ENCODE data around the gene BRD9. TPM values are rescaled to one million over a fixed set of nuclear protein-coding genes. Genes with fewer than 3 reads are reported as not detected.

Gene BRD9
- total RNA-seq (2021) (50.5 to 55.6 TPM (median 50.9 TPM) in 3 replicates), Bru-seq, nascent RNA (percentile 77 among the genes with signal in this experiment)
- long read RNA-seq, experiment 1, transcript BRD9-202 (16 exons, 2,156 nt): major isoform, 88 of 176 reads
- long read RNA-seq, experiment 1, partial matches to known transcripts: 16 of 176 reads
- long read RNA-seq, experiment 1, other reads (novel, unspliced or antisense): 69 of 176 reads
- long read RNA-seq, experiment 2, partial matches to known transcripts: 10 of 32 reads
- long read RNA-seq, experiment 2, other reads (novel, unspliced or antisense): 22 of 32 reads
- long read RNA-seq, experiment 3, partial matches to known transcripts: 0 of 3 reads
- long read RNA-seq, experiment 3, other reads (novel, unspliced or antisense): 2 of 3 reads

DNA sequence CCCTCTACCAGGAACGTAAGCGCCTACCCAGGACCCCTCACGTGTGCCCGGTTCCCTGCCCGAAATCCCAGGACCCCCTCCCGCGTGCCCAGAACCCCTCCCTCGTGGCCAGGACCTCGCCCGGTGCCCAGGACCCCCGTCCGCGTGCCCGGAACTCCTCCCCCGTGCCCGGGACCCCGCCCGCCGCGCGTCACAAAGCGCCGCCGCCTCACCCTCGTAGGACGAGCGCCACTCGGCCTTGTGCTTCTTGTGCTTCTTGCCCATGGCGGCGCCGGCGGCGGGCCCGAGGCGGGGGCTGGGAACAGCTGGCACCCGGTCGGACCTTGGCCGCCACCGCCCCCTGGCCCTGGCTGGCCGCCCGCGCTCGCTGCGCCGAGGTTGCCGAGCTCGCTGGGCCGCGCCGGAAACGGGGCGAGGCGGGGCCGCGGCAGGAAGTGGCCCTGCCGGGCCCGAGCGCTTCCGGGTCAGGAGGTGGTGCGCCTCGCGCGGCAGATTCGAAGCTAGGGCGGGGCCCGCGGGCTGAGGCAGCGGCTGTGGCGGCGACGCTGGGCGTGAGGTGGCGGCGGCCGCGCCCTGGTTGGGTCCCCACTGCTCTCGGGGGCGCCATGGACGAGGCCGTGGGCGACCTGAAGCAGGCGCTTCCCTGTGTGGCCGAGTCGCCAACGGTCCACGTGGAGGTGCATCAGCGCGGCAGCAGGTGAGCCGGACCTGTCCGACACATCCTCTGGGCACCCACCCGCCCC, at the start of gene BRD9, which contains the start of gene TRIP13:
BRD9 (minus strand) TSS at position 408 of the 743 bp plus-strand sequence; CDS start at position 264, 144 bp downstream.
TRIP13 (plus strand) TSS at position 491 of the 743 bp plus-strand sequence; CDS start at position 606, 115 bp downstream.
- DNase-seq (ENCODE audit: low spot score) (peak; percentile 76), ATAC-seq (peak; percentile 82)
- Mint-ChIP-seq H3K36me3 (peaks cover 59% of the 10 kb centered on the region), H3K27ac (peak within 1 kb of the TSS; percentile 67), H3K4me1 (peaks cover 19% of the 10 kb centered on the region), H3K4me3 (peak within 1 kb of the TSS; percentile 85), H3K9me3 (no peaks in the 10 kb centered on the region), H3K27me3 (ENCODE audit: low read depth) (no peaks in the 10 kb centered on the region)
- ChIA-PET POLR2A (interaction anchor here (1.6 kb wide), 1 partner anchor 11 kb away, joined by 3 read pairs; no protein-coding TSS in a partner anchor), CTCF (interaction anchor here (1.0 to 2.0 kb wide), 10 partner anchors 11 to 488 kb away, joined by 3 to 13 read pairs (median 4); no protein-coding TSS in a partner anchor)
- no peak for TF ChIP-seq SOX15 (CRISPR knock-in tag; IDR thresholded peaks at IDR 0.05)
- TF ChIP-seq ZNF232 (CRISPR knock-in tag; IDR thresholded peaks at IDR 0.05): no peak; the same call in 1 of the 2 replicates
- TF ChIP-seq RELA (CRISPR knock-in tag; IDR thresholded peaks at IDR 0.05; ENCODE audit: borderline replicate concordance): peak; percentile 13; the same call in 1 of the 2 replicates
- no peak for TF ChIP-seq ZNF396 (CRISPR knock-in tag; IDR thresholded peaks at IDR 0.05; ENCODE audit: borderline replicate concordance)
- peak; percentile 90 for TF ChIP-seq SP1 (CRISPR knock-in tag; conservative IDR thresholded peaks at IDR 0.05)
- no peak for TF ChIP-seq SMAD4 (CRISPR knock-in tag; IDR thresholded peaks at IDR 0.05)
- TF ChIP-seq, protein P1, sequence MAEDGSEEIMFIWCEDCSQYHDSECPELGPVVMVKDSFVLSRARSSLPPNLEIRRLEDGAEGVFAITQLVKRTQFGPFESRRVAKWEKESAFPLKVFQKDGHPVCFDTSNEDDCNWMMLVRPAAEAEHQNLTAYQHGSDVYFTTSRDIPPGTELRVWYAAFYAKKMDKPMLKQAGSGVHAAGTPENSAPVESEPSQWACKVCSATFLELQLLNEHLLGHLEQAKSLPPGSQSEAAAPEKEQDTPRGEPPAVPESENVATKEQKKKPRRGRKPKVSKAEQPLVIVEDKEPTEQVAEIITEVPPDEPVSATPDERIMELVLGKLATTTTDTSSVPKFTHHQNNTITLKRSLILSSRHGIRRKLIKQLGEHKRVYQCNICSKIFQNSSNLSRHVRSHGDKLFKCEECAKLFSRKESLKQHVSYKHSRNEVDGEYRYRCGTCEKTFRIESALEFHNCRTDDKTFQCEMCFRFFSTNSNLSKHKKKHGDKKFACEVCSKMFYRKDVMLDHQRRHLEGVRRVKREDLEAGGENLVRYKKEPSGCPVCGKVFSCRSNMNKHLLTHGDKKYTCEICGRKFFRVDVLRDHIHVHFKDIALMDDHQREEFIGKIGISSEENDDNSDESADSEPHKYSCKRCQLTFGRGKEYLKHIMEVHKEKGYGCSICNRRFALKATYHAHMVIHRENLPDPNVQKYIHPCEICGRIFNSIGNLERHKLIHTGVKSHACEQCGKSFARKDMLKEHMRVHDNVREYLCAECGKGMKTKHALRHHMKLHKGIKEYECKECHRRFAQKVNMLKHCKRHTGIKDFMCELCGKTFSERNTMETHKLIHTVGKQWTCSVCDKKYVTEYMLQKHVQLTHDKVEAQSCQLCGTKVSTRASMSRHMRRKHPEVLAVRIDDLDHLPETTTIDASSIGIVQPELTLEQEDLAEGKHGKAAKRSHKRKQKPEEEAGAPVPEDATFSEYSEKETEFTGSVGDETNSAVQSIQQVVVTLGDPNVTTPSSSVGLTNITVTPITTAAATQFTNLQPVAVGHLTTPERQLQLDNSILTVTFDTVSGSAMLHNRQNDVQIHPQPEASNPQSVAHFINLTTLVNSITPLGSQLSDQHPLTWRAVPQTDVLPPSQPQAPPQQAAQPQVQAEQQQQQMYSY (CRISPR knock-in tag; IDR thresholded peaks at IDR 0.05): no peak
- no peak for TF ChIP-seq ZNF121 (CRISPR knock-in tag; IDR thresholded peaks at IDR 0.05)
- TF ChIP-seq PRRX2 (CRISPR knock-in tag; IDR thresholded peaks at IDR 0.05): no peak
- peak; percentile 82; the same call in 1 of the 2 replicates for TF ChIP-seq MYBL2 (CRISPR knock-in tag; IDR thresholded peaks at IDR 0.05)
- no peak for TF ChIP-seq ESRRA (CRISPR knock-in tag; IDR thresholded peaks at IDR 0.05; ENCODE audit: borderline replicate concordance)
- no peak for TF ChIP-seq EMX1 (CRISPR knock-in tag; IDR thresholded peaks at IDR 0.05)
- 0 out of 2 replicates have a peak, but pooled peaks have one; percentile 44 for TF ChIP-seq ZNF263 (CRISPR knock-in tag; IDR thresholded peaks at IDR 0.05; ENCODE audit: low read depth)
- TF ChIP-seq, protein P2, sequence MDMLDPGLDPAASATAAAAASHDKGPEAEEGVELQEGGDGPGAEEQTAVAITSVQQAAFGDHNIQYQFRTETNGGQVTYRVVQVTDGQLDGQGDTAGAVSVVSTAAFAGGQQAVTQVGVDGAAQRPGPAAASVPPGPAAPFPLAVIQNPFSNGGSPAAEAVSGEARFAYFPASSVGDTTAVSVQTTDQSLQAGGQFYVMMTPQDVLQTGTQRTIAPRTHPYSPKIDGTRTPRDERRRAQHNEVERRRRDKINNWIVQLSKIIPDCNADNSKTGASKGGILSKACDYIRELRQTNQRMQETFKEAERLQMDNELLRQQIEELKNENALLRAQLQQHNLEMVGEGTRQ (CRISPR knock-in tag; IDR thresholded peaks at IDR 0.05): peak; percentile 57
- TF ChIP-seq NFE2L1 (CRISPR knock-in tag; IDR thresholded peaks at IDR 0.05): 0 out of 2 replicates have a peak, but pooled peaks have one; percentile 26
- TF ChIP-seq ZNF138 (CRISPR knock-in tag; conservative IDR thresholded peaks at IDR 0.05): no peak
- TF ChIP-seq TP53 (CRISPR knock-in tag; IDR thresholded peaks at IDR 0.05): 0 out of 2 replicates have a peak, but pooled peaks have one; percentile 76
- no peak for TF ChIP-seq TEAD1 (CRISPR knock-in tag; IDR thresholded peaks at IDR 0.05)
- TF ChIP-seq, protein P3, sequence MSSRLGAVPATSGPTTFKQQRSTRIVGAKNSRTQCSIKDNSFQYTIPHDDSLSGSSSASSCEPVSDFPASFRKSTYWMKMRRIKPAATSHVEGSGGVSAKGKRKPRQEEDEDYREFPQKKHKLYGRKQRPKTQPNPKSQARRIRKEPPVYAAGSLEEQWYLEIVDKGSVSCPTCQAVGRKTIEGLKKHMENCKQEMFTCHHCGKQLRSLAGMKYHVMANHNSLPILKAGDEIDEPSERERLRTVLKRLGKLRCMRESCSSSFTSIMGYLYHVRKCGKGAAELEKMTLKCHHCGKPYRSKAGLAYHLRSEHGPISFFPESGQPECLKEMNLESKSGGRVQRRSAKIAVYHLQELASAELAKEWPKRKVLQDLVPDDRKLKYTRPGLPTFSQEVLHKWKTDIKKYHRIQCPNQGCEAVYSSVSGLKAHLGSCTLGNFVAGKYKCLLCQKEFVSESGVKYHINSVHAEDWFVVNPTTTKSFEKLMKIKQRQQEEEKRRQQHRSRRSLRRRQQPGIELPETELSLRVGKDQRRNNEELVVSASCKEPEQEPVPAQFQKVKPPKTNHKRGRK (CRISPR knock-in tag; IDR thresholded peaks at IDR 0.05; ENCODE audit: borderline replicate concordance): no peak
- no peak for TF ChIP-seq TCF7 (CRISPR knock-in tag; IDR thresholded peaks at IDR 0.05; ENCODE audit: low read depth)
- no peak for TF ChIP-seq ZNF416 (CRISPR knock-in tag; IDR thresholded peaks at IDR 0.05)
- TF ChIP-seq, protein P4, sequence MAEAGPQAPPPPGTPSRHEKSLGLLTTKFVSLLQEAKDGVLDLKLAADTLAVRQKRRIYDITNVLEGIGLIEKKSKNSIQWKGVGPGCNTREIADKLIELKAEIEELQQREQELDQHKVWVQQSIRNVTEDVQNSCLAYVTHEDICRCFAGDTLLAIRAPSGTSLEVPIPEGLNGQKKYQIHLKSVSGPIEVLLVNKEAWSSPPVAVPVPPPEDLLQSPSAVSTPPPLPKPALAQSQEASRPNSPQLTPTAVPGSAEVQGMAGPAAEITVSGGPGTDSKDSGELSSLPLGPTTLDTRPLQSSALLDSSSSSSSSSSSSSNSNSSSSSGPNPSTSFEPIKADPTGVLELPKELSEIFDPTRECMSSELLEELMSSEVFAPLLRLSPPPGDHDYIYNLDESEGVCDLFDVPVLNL (CRISPR knock-in tag; IDR thresholded peaks at IDR 0.05; ENCODE audit: borderline replicate concordance, low read depth): peak; percentile 98
- TF ChIP-seq ATF1 (CRISPR knock-in tag; IDR thresholded peaks at IDR 0.05): 0 out of 2 replicates have a peak, but pooled peaks have one; percentile 55
- no peak for TF ChIP-seq CREB1 (CRISPR knock-in tag; IDR thresholded peaks at IDR 0.05)
- no peak for TF ChIP-seq NFATC4 (CRISPR knock-in tag; IDR thresholded peaks at IDR 0.05)
- TF ChIP-seq, protein P5, sequence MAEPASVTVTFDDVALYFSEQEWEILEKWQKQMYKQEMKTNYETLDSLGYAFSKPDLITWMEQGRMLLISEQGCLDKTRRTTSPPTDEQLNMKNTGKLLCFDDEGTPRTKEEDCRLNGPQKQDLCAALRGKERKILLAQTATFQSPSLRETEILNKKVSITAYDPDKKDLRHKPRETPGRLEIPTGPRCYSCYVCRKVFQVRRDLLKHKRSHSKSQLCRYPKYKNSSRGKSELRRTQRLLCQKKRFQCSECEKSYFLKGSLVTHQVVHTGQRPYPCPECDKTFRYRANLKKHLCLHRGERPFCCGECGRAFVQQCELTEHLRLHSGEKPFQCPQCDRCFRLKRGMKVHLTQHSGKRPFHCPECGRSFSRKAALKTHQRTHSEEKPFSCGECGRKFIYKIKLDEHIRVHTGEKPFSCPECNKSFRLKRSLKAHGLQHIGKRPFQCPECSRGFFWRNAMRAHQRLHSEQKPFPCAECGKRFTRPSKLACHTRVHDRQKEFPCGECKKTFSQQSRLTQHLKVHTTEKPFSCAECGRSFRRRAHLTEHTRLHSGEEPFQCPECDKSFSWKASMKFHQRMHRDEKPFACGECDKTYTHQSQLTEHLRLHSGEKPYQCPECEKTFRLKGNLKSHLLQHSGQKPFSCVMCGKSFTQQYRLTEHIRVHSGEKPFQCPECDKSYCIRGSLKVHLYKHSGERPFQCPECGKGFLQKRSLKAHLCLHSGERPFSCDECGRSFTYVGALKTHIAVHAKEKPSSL (CRISPR knock-in tag; conservative IDR thresholded peaks at IDR 0.05): no peak

Measured in WTC11 (cell line).